ENCODE results near the gene S100A5.
"Not testable (repeated sequence)": the region's sequence is repeated elsewhere in the genome, so short reads cannot be mapped to it uniquely, and the experiment has no call there.

Gene S100A5, protein sequence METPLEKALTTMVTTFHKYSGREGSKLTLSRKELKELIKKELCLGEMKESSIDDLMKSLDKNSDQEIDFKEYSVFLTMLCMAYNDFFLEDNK

DNA sequence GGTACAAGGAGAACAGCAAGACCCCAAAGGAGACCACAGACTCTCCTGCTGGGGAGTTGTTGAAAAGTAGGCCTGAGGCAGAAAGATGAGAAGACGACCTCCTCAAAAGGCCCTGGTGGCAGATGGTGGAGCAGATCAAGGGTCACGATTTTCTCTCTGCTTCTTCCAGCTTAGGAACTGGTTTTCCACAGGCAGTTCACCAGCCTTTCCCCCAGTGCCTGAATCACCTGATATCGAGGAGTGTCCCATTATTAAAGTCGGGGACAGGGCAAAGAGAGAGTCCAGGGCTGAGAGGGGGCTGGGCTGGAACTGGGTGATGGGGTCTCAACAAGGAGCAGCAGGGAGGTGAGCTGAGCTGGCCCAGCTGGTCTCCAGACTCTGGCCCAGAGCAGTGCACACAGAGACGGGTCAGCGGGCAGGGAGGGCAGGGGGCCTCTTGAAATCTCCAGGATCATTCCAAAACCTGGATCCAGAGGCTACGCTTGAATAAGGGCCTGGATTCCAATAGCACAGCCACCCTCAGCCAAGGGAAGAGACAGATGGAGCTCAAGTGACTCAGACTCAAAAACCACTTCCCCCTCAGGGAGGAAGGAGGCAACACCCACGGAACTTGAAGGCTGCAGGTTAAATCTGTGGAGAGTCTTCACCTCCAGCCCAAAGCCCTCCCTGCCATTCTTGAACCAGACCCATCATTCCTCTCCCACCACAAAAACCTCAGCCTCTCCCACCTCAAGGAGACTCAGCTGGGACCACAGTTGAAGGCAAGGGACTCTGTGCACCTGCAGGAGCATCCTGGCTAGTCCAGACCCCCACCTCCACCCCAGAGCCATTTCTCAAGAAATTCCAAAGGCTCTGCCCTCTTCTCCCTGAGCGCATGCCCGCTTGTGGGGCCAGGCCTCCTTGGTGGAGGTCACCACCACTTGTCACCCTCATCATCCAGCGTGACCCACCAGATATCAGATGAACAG, at the start of gene S100A5:
TSS of gene S100A5 (minus strand) at position 541 of the 968 bp plus-strand sequence. CDS start 743 bp downstream, outside the sequence.
- peak; percentile 43 for DNase-seq

DNA sequence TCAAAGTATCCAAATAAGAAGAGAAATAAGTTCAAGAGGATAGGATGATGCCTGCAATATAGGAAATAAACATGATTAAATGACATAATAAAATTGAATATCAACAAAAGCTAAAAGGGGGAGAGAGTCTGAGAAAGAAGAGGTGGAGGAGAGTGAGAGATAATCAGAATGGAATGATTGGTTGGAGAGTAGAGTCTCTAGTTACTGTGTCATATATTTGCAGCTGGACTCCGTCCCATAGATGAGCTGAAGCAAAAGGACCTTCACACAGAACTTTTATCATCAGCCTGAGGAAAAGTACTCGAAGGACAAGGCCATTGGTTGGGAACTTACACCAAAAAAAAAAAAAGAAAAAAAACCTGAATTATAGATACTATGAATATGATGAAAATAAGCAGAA, 47.7 kb upstream of the S100A5 start:
- DNase-seq: no peak

DNA sequence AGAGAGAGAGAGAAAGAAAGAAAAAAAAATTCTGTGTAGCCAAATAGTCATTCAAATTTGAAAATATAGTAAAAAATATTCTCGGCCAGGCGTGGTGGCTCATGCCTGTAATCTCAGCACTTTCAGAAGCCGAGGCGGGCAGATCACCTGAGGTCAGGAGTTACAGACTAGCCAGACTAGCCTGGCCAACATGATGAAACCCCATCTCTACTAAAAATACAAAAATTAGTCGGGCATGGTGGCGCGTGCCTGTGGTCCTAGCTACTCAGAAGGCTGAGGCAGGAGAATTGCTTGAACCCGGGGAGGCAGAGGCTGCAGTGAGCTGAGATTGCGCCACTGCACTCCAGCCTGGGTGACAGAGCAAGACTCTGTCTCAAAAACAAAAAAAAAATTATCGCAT, 47.3 kb upstream of the S100A5 start:
- DNase-seq: not testable (repeated sequence)

DNA sequence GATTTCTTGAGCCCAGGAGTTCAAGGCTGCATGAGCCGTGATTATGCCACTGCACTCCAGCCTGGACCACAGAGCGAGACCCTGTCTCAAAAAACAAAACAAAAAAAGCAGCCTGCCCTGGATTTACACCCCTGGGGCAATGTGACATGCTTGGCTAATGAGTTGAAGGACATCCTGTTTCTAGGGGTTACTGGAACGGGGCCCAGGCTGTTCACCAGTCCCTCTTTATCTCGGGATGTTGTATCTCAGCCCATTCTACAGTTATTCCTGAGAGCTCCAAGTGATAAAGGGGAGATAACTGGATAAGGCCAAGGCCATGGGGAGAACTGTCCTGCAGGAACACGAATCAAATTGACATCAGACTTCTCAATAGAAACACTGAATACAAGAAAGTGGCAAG, 46.6 kb upstream of the S100A5 start:
- DNase-seq: no peak

DNA sequence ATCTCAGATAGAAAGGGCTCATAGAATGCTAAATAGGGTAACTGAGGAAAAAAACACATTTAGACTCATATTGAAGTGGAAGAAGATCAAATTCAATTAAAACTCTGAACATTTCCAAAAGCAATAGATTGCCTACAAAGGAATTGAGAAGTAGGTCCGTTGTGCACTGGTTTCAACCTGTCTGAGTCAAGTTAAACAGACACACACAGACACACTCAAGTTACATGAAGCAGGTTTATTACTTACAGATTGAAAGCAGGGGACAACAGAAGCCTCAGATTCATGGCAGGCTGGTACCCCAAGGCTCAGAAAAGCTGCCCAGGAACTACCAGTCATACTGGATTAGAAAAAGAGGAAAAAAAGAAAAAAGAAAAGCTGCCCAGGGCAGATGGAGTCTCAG, 45.6 kb upstream of the S100A5 start:
- no peak for DNase-seq

DNA sequence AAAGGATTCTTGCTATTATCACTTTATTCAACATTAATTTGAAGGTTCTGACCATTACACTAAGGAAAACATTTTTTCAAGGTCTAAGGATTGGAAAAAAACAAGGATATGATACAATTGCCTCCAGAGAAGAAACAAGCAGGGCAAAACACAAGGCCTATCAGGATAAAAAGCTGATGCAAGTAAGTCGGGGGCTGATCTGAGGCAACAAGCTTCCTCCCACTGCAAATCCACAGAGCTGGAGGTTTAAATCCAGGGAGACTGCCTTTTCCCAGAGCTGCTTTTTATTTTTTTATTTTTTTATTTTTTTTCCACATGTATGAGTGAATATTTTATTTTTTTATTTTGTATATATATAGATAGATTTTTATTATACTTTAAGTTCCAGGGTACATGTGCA, 44.3 kb upstream of the S100A5 start:
- no peak for DNase-seq

DNA sequence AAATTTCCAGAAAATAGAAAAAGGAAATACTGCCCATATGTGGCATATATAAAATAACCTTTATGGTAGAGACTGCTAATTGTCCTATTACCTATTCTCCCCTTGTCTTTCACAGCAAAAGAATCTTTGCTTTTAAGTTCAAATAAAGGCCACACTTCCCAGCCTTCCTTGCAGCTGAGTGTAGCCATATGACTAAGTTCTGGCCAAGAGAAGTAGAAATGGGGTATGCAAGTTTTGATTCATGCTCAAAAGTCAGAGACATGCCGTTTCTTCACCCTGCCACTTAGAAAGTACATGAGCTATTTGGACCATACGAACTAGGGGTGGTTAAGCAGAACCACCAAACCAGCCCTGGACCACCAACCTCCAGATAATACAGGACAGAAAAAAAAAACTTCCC, 43.2 kb upstream of the S100A5 start:
- DNase-seq: no peak

DNA sequence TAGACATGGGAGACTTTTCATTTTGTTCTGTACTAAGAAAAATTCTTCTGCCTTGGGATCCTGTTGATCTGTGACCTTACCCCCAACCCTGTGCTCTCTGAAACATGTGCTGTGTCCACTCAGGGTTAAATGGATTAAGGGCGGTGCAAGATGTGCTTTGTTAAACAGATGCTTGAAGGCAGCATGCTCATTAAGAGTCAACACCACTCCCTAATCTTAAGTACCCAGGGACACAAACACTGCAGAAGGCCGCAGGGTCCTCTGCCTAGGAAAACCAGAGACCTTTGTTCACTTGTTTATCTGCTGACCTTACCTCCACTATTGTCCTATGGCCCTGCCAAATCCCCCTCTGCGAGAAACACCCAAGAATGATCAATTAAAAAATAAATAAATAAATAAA, 42.8 kb upstream of the S100A5 start:
- not testable (repeated sequence) for DNase-seq

DNA sequence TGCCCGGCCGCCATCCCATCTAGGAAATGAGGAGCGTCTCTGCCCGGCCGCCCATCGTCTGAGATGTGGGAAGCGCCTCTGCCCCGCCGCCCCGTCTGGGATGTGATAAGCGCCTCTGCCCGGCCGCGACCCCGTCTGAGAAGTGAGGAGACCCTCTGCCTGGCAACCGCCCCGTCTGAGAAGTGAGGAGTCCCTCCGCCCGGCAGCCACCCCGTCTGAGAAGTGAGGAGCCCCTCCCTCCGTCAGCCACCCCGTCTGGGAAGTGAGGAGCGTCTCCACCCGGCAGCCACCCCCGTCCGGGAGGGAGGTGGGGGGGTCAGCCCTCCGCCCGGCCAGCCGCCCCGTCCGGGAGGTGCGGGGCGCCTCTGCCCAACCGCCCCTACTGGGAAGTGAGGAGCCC, 42.1 kb upstream of the S100A5 start:
- DNase-seq: not testable (repeated sequence)

DNA sequence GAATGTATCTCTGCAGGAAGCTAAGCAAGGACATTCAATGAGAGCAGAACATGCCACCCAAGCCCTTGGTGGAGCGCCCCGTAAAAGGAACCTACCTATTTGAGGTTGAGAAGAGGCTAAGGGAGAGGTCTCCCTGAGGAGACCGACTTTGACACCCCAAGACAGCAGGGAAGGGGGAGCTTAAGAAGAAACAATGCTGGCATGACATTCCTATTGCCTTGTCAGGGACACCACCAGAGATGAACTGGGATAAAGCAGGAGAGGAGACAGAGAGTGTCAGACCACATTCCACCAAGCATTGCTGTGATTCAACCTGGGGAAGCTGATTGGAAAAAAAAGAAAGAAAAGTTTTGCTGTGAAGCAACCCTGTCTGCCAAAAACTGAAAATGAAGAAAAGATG, 38.2 kb upstream of the S100A5 start:
- DNase-seq: no peak

DNA sequence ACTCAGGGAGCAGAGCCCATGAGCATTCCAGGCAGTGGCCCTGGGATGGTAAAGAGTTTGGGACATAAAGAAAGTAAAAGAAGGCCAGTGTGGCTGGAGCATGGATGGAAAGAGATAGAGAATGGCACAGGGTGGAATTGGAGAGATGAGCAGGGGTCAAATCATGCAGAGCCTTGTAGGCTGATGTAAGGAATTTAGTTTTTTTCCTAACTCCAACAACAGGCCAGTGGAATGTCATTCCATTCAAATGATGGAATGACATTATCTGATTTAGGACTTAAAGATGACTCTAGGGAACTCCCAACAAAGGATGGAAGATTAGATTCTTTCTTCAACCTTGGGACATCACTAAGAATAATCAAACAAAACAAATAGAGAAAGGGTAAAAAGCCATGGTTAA, 37.8 kb upstream of the S100A5 start:
- no peak for DNase-seq

DNA sequence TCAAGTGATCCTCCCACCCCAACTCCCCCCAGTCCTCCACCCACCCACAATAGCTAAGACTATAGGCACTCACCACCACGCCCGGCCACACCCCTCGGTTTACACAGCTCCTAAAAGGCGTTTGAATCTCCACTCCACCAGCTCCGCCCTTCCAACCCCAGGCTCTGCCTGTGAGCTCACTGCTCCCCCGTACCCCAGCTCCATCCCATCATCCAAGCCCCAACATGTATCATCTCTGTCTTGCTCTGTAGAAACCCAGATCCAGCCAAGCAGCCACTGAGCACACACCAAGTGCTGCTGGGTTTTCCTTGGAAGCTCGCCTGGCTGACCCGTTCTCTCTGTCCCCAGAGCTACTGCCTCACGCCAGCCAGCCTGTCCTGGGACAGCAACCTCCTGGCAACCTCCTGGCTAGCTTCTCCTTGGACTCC, 36.9 kb upstream of the S100A5 start:
- no peak for DNase-seq

DNA sequence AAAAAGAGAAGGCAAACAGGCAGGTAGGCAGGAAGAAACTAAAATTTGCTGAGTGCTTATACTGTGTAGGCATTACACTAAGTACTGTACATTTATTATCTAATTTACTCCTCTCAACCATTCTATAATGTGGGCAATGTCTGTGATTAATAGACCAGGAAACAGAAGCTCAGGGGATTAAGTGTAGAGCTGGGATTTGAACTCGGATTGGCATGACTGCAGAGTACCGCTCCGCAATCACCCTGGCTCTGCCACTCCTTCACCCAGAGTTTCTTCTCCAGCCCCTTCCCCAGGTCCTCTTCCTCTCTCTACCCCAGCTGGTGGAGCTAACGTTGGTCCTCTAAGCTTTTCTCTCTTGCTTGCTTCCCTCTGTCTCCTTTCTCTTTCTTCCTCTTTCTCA, 36.4 kb upstream of the S100A5 start:
- no peak for DNase-seq

DNA sequence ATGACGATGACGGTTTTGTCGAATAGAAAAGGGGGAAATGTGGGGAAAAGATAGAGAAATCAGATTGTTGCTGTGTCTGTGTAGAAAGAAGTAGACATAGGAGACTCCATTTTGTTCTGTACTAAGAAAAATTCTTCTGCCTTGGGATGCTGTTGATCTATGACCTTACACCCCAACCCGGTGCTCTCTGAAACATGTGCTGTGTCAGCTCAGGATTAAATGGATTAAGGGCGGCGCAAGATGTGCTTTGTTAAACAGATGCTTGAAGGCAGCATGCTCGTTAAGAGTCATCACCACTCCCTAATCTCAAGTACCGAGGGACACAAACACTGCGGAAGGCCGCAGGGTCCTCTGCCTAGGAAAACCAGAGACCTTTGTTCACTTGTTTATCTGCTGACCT, 34.8 kb upstream of the S100A5 start:
- DNase-seq: not testable (repeated sequence)

DNA sequence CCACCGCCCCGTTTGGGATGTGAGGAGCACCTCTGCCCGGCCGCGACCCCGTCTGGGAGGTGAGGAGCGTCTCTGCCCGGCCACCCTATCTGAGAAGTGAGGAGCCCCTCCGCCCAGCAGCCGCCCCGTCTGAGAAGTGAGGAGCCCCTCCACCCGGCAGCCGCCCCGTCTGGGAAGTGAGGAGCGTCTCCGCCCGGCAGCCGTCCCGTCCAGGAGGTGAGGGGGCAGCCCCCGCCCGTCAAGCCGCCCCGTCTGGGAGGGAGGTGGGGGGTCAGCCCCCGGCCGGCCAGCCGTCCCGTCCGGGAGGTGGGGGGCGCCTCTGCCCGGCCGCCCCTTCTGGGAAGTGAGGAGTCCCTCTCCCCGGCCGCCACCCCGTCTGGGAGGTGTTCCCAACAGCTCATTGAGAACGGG, 34.4 kb upstream of the S100A5 start:
- DNase-seq: not testable (repeated sequence)

DNA sequence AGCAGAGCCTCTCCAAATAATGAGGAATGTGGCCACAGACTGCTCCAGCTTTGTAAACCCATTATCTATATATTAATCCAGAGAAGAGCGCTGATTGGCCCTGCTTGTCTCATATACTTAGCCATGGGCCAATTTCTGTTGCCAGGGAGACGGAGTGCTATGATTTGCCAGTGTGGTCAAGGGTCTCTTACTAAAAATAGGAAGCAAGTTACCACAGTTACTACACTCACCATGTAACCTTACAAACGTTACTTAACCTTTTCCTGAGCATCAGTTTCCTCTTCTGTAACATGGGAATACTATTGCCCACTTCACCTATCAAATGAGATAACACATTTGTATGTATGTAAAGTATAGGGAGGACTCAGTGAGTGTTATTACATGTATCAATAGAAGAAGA, 32.6 kb upstream of the S100A5 start:
- no peak for DNase-seq

DNA sequence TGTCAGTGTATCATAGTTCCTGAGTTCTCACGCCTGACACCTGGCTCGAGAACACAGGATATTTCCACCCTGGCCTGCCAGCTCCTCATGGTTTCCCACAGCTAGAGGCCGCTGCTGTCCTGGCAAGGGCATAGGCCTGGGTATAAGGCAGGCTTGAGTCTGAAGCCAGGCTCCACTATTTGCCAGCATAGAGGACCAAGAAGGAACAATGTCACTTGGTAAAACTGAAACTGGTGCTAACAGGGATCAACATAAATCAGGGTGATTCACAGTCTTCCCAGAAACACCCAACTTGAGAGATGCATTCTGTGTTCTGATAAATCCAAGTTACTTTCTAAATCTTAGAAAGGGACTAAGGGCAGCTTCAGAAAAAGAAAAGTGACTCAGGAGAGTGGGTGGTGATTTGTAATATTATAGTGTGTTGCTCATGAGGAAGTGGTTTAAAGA, 31.9 kb upstream of the S100A5 start:
- no peak for DNase-seq

DNA sequence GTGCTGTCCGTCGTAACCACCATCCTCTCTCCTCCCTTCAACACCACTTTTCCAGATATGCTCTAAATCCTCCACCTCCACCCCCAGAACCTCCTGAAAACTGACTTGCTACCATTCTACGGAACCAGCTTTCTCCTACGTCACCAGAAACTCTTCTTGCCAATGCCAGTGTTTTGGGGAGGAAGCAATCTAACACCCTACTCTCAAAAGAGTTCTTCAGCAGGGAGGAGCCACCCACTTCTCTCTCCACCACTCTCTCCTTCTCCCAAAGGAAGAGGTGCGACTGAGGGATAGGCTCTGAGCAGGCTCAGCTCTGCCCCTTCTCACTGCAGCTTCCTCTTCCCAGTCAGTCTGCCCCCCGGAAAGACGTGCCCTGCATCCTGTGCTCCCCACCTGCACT, 31.0 kb upstream of the S100A5 start:
- DNase-seq: no peak

DNA sequence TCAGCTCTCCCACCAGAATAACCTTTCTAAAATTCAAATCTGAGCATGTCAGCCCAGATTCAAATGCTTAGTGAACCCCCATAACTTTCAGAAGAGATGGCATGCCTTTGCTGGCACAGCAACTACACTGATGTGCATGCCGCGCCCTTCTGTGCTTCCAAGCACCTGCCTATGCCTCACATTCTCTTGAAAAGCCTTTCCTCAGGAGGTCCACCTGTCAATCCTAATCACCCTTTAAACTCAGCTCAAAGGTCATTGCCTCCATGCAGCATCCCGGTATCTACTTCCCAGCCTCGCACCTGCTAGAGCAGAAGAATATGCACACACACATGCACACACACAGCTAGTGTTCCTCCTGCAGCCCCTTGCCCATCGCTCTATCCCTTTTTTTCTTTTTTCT, 30.1 kb upstream of the S100A5 start:
- DNase-seq: no peak

DNA sequence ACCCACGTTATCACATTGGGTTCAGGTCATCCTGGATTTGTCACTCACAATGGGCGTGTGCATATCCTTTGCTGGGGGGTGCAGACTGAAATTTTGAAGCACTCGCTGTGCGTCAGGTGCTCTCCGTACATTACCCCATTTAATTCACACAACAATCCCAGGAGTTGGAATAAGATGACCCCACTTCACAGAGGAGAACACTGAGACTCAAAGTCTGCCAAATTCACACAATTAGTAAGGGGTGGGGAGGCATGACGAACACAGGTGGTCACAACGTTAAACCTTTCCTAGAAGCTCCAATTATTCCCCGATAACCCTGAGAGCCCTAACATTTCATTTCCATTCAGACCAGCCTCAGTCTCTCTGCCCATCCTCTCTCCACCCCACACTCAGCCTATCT, 28.7 kb upstream of the S100A5 start:
- DNase-seq: no peak

DNA sequence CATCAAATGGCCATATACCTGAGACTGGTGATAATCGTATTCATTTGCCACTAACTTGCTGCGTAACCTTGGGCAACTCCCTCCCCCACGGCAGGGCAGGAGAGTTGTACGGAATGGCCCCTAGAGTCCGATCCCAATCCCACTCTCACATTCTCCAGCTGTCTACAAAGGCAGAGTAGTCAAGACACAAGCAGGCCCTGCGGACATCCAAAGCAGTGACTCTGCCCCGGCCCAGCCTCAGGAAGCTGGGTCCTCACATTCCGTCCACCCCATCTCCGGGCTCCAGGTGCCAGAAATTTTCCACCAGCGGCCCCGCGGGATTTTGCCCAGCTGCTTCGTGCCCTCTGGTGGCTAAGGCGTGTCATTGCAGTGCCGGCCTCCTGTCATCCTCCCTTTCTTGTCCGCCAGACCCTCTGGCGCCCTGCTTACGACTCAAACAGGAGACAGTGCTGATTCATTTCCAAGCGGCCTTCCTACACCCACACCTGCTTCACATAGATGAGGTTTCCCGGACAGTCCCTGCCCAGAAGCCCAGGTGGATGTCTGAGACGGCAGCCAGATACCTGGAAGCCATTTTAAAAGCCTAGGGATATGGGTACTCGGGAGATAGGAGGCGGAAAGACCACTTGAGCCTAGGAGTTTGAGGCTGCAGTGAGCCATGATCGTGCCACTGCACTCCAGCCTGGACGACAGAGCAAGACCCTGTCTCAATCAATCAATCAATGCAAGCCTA, 27.8 kb upstream of the S100A5 start:
- peak; percentile 80 for DNase-seq

DNA sequence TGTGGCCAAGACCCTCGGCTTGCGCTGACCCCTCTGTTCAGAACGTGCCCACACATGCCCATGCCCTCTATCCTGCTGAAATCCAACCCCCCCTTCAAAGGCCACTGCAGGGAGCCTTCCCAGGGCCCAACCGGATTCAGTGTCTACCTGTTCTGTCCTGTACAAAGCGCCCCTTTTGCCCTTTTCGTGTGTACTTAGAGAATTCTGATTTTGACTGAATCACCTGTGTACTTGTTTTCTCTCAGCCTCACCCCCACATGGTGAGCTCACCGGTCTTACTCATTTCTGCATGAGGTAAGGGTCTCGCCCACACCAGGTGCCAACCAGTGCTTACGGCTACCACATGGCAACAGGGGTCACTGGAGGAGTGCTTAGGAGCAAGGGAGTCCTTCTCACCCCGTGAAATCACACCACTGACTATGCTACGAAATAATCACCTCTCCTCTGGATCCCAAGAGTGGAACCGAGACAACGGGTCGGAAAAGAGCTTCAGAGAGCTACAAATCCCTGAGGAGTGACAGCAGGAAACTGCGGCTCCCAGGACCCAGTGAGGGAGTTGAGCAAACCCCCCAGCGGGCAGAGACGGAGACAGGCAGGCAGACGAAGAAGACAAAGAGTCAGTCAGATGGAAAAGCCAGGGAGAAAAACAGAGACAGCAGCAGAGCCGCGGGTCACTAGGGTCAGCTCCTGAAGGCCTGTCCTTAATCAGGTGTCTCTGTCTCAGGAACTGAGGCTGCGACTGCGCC, 27.1 kb upstream of the S100A5 start:
- peak; percentile 50 for DNase-seq

Data from NCI-H2171 (cell line).